HepG2 (cell line): ENCODE results near the gene TCF12. TPM values are rescaled to one million over a fixed set of nuclear protein-coding genes. Genes with fewer than 3 reads are reported as not detected.

Source experiments
- FOSL1 ChIP-seq: sonication (generic); formaldehyde crosslinking; IDR thresholded peaks from 2 replicates; pipeline ENCODE4 v1.9.0; 2021; ENCODE audit warnings: missing genetic modification reagents, borderline replicate concordance
- FOXK1 ChIP-seq: sonication (generic); formaldehyde crosslinking; IDR thresholded peaks from 2 replicates; pipeline ENCODE4 v1.4.0; 2020; ENCODE audit warnings: low read depth, missing genetic modification reagents, borderline replicate concordance
- HDAC1 ChIP-seq: sonication (generic); formaldehyde crosslinking; IDR thresholded peaks from 2 replicates; pipeline ENCODE4 v1.5.1; 2020; ENCODE audit warnings: mild to moderate bottlenecking, missing genetic modification reagents
- ISL2 ChIP-seq: sonication (generic); formaldehyde crosslinking; IDR thresholded peaks from 2 replicates; pipeline ENCODE4 v1.5.0; 2020; ENCODE audit warnings: missing genetic modification reagents
- NONO ChIP-seq, 2 experiments: fragments of 450-650 bp in 1 of 2; sonication (generic) in 1 of 2; formaldehyde crosslinking in 1 of 2; IDR thresholded peaks in 1 of 2; conservative IDR thresholded peaks in 1 of 2; 2 replicates each; pipeline versions ENCODE4 v1.6.1 to v1.8.0; 2017 to 2022; ENCODE audit warnings: mild to moderate bottlenecking in 1 of 2, missing genetic modification reagents in 1 of 2, moderate library complexity in 1 of 2
- NRL ChIP-seq: sonication (generic); formaldehyde crosslinking; IDR thresholded peaks from 2 replicates; pipeline ENCODE4 v1.5.0; 2020; ENCODE audit warnings: missing genetic modification reagents, mild to moderate bottlenecking, moderate library complexity, borderline replicate concordance
- REL ChIP-seq: sonication (generic); formaldehyde crosslinking; conservative IDR thresholded peaks from 2 replicates; pipeline ENCODE4 v1.8.0; 2022; ENCODE audit warnings: mild to moderate bottlenecking, missing genetic modification reagents, moderate library complexity
- TEAD2 ChIP-seq: sonication (generic); formaldehyde crosslinking; IDR thresholded peaks from 2 replicates; pipeline ENCODE4 v1.9.0; 2021; ENCODE audit warnings: missing genetic modification reagents
- polyA plus RNA-seq, 8 experiments: library from polyadenylated mRNA; depleted of rRNA in 3 of 8; stranded (reverse) in 7 of 8; unstranded in 1 of 8; fragments of >200 nt; fragmentation: Illumina TruSeq in 4 of 8; extraction: Trizol in 4 of 8; gene quantifications; 2 replicates each; pipeline versions ENCODE4 v1.2.1 to v1.2.3, GENCODE V29; 2011 to 2016; ENCODE audit warnings: low read depth in 4 of 8, missing spikeins in 1 of 8, mixed read lengths in 1 of 8; ENCODE audit not compliant: insufficient read depth in 1 of 8
- total RNA-seq, 5 experiments: library from RNA; depleted of rRNA; stranded (reverse); fragments of >200 nt; fragmentation: Illumina TruSeq; extraction: Trizol; gene quantifications; 2 replicates each; pipeline ENCODE4 v1.2.3, GENCODE V29; 2016; ENCODE audit warnings: low read depth in 1 of 5
- TF ChIP-seq, protein P1 (sequence below): sonication (generic); formaldehyde crosslinking; IDR thresholded peaks from 2 replicates; pipeline ENCODE4 v1.5.0; 2020; ENCODE audit warnings: missing genetic modification reagents
- TF ChIP-seq, protein P2 (sequence below): sonication (generic); formaldehyde crosslinking; IDR thresholded peaks from 2 replicates; pipeline ENCODE4 v1.5.0; 2020; ENCODE audit warnings: mild to moderate bottlenecking, missing genetic modification reagents
- TF ChIP-seq, protein P3 (sequence below): sonication (generic); formaldehyde crosslinking; IDR thresholded peaks from 2 replicates; pipeline ENCODE4 v1.5.1; 2020; ENCODE audit warnings: missing genetic modification reagents, mild to moderate bottlenecking, borderline replicate concordance
- TF ChIP-seq, protein P4 (sequence below): sonication (generic); formaldehyde crosslinking; IDR thresholded peaks from 2 replicates; pipeline ENCODE4 v1.5.1; 2020; ENCODE audit warnings: mild to moderate bottlenecking, missing genetic modification reagents, borderline replicate concordance

Gene TCF12
- total and polyA plus RNA-seq, 2 of the 13 experiments (the other 11 are each of a cell fraction or from before 2014, with no cell fraction given), result 48.6 to 51.1 TPM

DNA sequence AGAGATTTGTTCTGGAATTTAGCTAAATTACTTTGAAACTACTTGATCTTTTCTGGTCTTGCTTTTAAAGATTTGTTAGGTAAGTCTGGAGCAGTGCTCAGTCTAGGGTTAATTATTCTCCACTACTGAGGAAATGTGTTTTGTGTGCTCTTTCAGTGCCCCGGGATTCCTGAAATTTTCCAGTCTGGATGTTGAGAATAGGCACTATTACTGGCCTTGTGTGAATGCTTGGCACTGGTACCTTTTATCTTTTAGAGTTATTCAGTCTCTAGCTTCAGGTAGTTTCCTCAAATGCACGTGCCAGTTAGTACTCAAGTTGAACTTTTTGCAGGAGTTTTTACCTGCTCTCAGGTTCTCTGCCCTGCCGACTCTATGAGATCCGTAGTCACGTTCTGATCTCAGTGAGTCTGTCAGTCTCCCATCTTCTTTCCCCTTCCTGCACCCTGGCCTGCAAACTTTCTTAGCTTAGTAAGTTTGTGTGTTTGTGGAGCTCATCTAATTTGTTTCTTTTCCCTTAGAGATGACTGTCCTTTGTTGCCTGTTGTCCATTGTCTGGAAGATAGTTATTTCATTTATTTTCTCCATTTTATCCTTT lies 39.5 kb downstream of the TCF12 start (continued):
- no peak for TF ChIP-seq FOSL1 (CRISPR knock-in tag)
- no peak for TF ChIP-seq NRL
- TF ChIP-seq, protein P1, sequence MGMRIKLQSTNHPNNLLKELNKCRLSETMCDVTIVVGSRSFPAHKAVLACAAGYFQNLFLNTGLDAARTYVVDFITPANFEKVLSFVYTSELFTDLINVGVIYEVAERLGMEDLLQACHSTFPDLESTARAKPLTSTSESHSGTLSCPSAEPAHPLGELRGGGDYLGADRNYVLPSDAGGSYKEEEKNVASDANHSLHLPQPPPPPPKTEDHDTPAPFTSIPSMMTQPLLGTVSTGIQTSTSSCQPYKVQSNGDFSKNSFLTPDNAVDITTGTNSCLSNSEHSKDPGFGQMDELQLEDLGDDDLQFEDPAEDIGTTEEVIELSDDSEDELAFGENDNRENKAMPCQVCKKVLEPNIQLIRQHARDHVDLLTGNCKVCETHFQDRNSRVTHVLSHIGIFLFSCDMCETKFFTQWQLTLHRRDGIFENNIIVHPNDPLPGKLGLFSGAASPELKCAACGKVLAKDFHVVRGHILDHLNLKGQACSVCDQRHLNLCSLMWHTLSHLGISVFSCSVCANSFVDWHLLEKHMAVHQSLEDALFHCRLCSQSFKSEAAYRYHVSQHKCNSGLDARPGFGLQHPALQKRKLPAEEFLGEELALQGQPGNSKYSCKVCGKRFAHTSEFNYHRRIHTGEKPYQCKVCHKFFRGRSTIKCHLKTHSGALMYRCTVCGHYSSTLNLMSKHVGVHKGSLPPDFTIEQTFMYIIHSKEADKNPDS (CRISPR knock-in tag), result peak; percentile 64; the same call in 1 of the 2 replicates
- no peak for TF ChIP-seq FOXK1
- no peak for TF ChIP-seq NONO (IDR thresholded peaks at IDR 0.05)
- no peak for TF ChIP-seq NONO (CRISPR knock-in tag; conservative IDR thresholded peaks at IDR 0.05)
- TF ChIP-seq, protein P2, sequence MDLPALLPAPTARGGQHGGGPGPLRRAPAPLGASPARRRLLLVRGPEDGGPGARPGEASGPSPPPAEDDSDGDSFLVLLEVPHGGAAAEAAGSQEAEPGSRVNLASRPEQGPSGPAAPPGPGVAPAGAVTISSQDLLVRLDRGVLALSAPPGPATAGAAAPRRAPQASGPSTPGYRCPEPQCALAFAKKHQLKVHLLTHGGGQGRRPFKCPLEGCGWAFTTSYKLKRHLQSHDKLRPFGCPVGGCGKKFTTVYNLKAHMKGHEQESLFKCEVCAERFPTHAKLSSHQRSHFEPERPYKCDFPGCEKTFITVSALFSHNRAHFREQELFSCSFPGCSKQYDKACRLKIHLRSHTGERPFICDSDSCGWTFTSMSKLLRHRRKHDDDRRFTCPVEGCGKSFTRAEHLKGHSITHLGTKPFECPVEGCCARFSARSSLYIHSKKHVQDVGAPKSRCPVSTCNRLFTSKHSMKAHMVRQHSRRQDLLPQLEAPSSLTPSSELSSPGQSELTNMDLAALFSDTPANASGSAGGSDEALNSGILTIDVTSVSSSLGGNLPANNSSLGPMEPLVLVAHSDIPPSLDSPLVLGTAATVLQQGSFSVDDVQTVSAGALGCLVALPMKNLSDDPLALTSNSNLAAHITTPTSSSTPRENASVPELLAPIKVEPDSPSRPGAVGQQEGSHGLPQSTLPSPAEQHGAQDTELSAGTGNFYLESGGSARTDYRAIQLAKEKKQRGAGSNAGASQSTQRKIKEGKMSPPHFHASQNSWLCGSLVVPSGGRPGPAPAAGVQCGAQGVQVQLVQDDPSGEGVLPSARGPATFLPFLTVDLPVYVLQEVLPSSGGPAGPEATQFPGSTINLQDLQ (CRISPR knock-in tag), result no peak
- TF ChIP-seq, protein P3, sequence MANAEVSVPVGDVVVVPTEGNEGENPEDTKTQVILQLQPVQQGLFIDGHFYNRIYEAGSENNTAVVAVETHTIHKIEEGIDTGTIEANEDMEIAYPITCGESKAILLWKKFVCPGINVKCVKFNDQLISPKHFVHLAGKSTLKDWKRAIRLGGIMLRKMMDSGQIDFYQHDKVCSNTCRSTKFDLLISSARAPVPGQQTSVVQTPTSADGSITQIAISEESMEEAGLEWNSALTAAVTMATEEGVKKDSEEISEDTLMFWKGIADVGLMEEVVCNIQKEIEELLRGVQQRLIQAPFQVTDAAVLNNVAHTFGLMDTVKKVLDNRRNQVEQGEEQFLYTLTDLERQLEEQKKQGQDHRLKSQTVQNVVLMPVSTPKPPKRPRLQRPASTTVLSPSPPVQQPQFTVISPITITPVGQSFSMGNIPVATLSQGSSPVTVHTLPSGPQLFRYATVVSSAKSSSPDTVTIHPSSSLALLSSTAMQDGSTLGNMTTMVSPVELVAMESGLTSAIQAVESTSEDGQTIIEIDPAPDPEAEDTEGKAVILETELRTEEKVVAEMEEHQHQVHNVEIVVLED (CRISPR knock-in tag), result no peak
- TF ChIP-seq, protein P4, sequence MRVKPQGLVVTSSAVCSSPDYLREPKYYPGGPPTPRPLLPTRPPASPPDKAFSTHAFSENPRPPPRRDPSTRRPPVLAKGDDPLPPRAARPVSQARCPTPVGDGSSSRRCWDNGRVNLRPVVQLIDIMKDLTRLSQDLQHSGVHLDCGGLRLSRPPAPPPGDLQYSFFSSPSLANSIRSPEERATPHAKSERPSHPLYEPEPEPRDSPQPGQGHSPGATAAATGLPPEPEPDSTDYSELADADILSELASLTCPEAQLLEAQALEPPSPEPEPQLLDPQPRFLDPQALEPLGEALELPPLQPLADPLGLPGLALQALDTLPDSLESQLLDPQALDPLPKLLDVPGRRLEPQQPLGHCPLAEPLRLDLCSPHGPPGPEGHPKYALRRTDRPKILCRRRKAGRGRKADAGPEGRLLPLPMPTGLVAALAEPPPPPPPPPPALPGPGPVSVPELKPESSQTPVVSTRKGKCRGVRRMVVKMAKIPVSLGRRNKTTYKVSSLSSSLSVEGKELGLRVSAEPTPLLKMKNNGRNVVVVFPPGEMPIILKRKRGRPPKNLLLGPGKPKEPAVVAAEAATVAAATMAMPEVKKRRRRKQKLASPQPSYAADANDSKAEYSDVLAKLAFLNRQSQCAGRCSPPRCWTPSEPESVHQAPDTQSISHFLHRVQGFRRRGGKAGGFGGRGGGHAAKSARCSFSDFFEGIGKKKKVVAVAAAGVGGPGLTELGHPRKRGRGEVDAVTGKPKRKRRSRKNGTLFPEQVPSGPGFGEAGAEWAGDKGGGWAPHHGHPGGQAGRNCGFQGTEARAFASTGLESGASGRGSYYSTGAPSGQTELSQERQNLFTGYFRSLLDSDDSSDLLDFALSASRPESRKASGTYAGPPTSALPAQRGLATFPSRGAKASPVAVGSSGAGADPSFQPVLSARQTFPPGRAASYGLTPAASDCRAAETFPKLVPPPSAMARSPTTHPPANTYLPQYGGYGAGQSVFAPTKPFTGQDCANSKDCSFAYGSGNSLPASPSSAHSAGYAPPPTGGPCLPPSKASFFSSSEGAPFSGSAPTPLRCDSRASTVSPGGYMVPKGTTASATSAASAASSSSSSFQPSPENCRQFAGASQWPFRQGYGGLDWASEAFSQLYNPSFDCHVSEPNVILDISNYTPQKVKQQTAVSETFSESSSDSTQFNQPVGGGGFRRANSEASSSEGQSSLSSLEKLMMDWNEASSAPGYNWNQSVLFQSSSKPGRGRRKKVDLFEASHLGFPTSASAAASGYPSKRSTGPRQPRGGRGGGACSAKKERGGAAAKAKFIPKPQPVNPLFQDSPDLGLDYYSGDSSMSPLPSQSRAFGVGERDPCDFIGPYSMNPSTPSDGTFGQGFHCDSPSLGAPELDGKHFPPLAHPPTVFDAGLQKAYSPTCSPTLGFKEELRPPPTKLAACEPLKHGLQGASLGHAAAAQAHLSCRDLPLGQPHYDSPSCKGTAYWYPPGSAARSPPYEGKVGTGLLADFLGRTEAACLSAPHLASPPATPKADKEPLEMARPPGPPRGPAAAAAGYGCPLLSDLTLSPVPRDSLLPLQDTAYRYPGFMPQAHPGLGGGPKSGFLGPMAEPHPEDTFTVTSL (CRISPR knock-in tag), result no peak; the same call in 1 of the 2 replicates
- peak; percentile 58; the same call in 1 of the 2 replicates for TF ChIP-seq ISL2 (CRISPR knock-in tag)
- TF ChIP-seq REL (CRISPR knock-in tag), result no peak
- TF ChIP-seq HDAC1 (CRISPR knock-in tag), result 0 out of 2 replicates have a peak, but pooled peaks have one; percentile 33
- no peak for TF ChIP-seq TEAD2 (CRISPR knock-in tag)
